Measurements from ENCODE around the gene PPP1R16B.

GRCh38 chr20:38841570-38841969 lies 36.1 kb downstream of the PPP1R16B start:
- TF ChIP-seq EP300 (IDR thresholded peaks at IDR 0.05; ENCODE audit: low read depth) (no peak), CTCF (IDR thresholded peaks at IDR 0.05) (no peak), POLR2AphosphoS5 (IDR thresholded peaks at IDR 0.05) (no peak), POLR2A (IDR thresholded peaks at IDR 0.05) (no peak)

All from transverse colon (tissue), 4 donors.